Ovary (tissue), 3 donors: ENCODE measurements around the gene SLCO3A1.

ENCODE experiments used
- CTCF ChIP-seq, 3 donors: fragments of 450-650 bp in 2 of 3; fragments of 200-600 bp in 1 of 3; IDR thresholded peaks; one replicate each; pipeline versions ENCODE4 v1.5.1 to v1.8.0; 2016 to 2022; ENCODE audit warnings: antibody characterized with exemption in 3 of 3, mild to moderate bottlenecking in 1 of 3
- EP300 ChIP-seq: sonication (generic); formaldehyde crosslinking; IDR thresholded peaks from one replicate; pipeline ENCODE4 v1.6.1; 2017; ENCODE audit warnings: antibody characterized with exemption
- donor health status: DM: no; HTN: no; CAD: no.

GRCh38 chr15:91924183-91924582 is 70.7 kb downstream of the SLCO3A1 start:
- TF ChIP-seq CTCF (IDR thresholded peaks at IDR 0.05) (no peak), EP300 (no peak)
